T follicular helper cell (primary cell): Measurements from ENCODE around the gene DHODH.
"Not testable (repeated sequence)": the region's sequence is repeated elsewhere in the genome, so short reads cannot be mapped to it uniquely, and the experiment has no call there.

Experiments
- DNase-seq: peaks from one replicate; pipeline ENCODE4 v3.0.0-alpha.2; 2020; ENCODE audit warnings: low read depth
- total RNA-seq, 2 experiments: gene quantifications; one replicate each; lab custom pipeline; 2026; lab: John Stamatoyannopoulos, UW

The DHODH gene
- 18.5 to 43.2 reads per million in 2 experiments for total RNA-seq

DNA sequence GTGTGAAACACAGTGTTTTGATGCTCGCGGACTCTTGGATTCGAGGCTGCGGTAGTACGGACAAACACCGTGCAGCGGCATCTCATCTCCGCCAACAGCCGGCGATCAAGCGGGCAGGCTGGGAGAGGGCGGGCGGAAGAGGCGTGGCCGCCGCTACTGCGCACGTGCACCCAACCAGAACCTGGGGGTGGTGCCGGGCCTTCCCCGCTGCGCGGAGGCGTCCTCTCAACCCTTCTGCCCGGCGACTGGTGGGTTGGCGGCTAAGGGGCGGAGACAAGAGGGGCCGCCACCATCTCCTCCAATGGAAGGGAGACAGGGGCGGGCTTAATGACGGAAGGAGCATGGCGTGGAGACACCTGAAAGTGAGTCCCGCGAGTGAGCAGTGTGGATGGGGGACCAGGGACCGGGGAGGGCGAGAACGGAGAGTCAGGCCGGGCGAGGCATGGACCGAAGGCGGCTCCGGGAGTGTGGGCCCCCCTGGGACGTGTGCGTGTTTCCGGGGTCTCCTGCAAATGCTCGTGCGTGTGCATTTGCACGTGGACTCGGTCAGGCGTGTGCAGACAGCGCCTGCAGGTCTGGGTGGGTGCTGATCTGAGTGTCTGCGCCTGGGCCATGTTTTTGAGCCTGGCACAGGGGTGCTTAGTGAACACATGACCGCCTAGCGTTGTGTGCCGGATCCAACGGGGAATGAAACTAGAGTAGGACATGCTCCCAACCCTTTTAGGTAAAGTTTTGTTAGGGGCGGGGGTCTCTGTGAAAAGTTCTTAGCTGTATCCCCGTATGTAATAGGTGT, at the start of gene DHODH:
TSS of gene DHODH (plus strand) at position 321 of the 793 bp plus-strand sequence. CDS start at position 342, 21 bp downstream.
- DNase-seq = peak; percentile 97

DNA sequence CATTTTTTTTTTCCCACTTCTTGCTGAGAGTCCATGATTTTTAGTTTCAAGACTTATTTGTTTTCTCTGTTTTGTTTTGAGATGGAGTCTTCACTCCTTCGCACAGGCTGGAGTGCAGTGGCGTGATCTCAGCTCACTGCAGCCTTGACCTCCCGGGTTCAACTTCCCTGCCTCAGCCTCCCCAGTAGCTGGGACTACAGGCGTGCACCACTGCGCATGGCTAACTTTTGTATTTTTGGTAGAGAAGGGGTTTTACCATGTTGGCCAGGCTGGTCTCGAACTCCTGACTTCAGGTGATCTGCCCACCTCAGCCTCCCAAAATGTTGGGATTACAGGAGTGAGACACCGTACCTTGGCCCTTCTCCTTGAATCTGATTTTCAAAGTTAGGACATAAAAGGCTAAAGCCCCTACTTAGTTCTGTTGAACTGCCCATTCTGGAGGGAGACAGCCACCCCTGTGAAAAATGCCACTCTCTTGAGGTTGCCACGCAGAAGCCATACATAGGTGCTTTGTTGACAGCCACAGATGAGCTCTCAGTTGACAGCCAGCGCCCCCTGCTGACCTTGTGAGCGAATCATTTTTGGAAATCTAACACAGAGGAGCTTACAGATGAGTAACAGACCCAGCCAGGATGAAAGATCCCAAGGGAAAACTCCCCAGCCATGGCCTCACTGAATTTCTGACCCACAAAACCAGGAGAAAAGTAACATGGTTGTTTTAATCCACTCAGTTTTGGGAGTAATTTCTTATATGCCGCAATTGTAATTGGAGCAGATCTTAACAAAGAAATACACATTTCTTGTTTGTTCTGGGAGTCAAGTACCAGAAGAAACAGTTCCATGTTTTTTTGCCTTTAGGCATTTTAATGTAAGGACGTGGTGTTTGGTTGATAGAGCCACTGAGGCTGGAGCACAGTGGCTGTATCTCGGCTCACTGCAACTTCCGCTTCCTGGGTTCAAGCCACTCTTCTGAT, 47.2 kb upstream of the DHODH start:
- DNase-seq = peak; percentile 67

DNA sequence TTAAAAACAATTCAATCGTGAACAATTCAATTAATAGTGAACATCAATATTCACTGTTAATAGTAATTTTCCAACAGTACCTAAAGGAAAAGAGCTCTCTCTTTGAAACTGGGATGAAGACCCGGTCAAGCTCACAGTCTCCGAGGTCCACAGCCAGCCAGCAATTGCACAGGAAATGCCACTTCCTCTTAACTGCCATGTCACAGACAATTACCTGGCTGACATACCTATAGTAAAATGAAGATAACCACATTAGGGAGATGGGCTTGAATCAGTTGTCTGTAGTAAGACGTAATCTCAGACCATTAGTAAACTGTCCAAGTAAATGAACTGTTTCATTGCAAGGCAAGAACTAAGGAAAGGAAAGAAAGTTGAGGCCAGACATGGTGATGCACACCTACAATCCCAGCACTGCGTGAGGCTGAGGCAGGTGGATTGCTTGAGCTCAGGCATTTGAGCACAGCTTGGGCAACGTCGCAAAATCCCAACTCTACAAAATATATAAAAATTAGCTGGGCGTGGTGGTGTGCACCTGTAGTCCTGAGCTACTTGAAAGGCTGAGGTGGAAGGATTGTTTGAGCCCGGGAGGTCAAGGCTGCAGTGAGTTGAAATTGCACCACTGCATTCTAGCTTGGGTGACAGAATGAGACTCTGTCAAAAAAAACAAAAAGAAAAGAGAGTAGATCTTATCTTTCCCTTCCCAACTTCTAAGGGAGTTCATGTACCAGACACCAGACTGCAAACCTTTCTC, 45.2 kb upstream of the DHODH start:
- DNase-seq = no peak

DNA sequence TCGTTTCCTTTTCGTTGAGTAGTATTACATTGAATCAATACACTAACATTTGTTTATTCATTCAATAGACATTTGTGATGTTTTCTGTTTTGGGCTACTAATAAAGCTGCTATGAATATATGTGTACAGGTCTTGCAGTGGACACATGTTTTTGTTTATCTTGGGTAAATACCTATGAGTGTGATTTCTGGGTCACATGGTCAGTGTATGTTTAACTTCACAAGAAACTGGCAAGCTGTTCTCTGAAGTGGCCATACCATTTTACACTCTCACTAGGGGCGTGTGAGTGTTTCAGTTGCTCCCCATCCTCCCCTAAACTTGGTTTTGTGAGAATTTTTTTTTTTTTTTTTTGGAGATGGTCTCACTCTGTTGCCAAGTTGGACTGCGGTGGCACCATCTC, 43.3 kb upstream of the DHODH start:
- no peak for DNase-seq

DNA sequence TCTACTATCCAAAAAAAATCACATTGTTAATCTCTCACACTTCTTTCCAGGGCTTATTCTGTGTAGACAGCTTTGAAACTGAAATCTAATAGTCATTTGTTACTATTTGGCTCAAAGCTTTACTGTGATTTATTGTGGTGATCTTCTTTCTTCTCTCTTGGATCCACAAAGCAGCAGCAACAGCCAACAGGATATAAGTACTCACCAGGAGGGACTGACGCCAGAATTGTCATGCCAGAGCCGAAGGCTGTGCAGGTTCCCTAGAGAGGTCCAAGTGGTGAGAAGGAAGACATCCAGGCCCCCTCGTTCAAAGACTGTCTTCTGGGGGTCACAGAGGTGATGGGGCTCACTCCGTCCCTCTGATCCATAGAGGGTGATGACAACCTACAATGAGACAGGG, 41.6 kb upstream of the DHODH start:
- DNase-seq = no peak

DNA sequence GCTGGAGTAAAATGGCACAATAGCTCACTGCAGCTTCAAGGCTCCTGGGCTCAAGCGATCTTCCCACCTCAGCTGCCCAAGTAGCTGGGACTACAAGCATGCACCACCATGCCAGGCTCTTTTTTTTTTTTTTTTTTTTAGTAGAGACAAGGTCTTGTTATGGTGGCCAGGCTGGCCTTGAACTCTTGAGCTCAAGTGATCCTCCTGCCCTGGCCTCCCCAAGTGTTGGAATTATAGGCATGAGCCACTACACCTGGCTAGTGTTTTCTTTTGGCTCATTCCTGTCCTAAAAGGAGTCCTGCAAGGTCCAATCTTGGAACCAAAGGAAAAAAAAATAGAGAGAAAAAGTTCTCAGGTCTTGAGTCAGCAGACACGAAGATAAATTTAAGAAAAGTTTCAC, 39.2 kb upstream of the DHODH start:
- no peak for DNase-seq

DNA sequence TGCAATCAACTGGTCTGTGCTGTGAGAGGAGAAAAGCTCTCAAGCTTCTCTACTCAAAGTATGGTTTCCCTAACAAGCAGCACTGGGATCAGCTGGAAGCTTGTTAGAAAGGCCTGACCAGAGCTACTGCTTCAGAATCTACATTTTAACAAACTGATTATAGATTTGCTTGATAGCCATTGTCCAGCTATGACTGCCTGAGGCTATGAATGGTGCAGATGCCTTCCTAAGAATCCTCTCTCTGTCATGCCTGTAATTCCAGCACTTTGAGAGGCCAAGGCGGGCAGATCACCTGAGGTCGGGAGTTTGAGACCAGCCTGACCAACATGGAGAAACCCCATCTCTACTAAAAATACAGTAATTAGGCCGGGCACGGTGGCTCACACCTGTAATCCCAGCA, 37.0 kb upstream of the DHODH start:
- DNase-seq = no peak

DNA sequence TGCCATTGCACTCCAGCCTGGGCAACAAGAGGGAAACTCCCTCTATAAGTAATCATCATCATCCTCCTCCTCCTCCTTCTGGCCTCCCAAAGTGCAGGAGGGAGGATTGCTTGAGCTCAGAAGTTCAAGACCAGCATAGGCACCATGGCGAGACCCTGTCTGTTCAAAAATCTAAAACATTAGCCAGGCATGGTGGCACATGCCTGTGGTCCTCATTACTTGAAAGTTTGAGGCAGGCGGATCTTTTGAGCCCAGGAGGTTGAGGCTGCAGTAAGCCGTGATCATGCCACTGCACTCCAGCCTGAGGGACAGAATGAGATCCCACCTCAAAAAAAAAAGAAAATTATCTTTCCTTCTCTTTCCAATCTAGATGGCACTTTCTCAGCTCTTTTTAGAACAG, 36.2 kb upstream of the DHODH start:
- no peak for DNase-seq

DNA sequence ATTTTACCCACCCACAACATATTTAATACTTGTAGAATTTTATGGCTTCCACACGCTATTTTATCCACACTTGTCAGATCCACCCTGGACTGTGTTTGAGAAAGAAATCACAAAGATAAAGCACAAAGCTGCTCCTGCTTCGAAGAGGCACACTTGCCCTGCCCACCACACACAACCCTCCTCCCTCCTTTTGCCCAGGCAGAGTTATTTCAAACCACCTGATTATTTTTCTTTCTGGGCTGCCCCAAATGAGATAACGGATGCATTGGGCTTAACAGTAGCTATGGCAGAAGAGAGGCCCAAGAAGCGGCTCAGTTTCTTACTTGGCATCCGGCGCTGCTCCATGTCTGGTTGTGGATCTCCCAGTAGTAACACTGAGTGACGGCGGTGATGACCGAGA, 35.5 kb upstream of the DHODH start:
- no peak for DNase-seq

DNA sequence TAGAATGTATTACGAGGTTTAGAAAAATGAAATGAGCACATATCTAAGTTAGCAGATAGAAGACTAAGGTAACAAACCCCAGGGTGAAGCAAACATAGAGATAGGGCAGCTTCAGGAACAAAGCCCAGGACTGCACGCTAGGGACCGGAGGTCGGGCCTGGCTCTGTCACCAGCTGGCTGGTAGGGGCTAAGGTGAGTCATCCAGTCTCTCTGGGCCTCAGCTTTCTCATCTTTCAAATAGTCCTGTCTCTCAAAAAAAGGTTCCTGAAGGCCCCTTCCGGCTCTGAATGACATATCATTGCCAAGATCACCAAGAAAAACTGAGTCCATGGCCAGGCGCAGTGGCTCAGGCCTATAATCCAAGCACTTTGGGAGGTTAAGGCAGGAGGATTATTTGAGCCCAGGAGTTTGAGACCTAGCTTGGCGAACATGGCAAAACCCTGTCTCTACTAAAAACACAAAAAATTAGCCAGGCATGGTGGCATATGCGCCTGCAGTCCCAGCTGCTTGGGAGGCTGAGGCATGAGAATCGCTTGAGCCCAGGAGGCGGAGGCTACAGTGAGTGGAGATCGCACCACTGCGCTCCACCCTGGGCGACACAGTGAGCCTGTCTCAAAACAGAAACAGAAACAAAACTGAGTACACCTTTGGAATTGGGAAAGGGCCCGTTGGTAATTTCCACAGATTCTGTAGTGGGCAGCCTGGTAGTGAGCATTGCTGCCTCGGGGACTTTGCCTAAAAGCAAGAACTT, 34.3 kb upstream of the DHODH start:
- no peak for DNase-seq

DNA sequence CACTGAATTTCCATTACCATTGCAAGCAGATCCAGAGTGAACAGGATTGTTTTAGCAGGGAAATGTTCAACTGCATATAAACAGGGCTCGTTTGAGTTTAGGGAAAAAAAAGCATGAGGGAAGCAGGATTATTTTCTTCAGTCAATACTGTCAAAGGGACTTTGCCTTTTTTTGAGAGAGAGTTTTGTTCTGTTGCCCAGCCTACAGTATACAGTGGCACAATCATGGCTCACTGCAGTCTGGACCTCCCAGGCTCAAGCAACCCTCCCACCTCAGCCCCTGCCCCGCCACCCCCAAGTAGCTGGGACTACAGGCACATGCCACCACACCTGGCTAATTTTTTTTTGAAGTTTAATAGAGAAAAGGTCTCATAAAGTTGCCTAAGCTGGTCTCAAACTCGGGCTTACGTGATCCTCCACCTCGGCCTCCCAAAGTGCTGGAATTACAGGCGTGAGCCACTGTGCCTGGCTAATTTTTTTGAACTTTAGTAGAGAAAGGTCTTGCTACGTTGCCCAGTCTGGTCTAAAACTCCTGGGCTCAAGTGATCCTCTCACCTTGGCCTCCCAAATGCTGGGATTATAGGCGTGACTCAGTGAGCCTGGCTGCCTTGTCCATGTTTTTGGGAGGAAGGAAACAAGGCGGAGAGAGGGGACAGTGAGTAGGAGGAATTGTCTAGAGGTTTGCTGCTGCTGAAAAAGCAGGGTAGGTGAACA, 23.1 kb upstream of the DHODH start:
- DNase-seq = no peak

DNA sequence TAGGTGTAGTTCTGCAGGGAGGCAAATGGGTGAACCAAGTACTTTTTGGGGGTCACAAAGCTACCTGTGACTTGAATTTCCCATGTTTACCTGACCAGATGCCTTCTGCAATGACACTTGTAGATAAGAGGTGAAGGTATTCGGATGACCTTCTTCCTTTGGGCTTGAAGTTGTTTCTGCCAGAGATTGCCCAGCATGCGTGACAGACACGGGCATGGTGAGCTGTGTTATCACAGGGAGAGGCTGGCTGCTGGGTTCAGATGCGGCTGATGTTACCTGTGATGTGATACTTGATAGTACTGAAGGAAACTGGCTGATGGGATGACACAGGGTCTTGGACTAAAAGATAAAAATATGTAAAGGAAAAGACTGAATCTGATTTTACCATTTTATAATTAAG, 22.4 kb upstream of the DHODH start:
- no peak for DNase-seq

DNA sequence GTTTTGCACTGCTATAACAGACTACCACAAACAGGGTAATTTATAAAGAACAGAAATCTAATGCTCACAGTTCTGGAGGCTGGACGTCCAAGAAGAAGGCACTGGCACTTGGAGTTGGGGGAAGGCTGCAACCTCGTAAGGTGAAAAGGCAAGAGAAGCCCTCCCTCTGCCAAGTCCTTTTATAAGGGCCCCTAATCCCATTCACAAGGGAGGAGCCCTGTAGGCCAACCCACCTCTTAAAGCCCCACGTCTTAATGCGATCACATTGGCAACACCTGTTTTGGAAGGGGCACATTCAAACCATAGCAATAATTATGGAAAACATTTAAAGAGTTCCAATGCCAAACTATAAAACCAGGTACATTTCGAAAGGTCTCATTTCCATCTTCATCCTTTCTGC, 13.5 kb upstream of the DHODH start:
- no peak for DNase-seq

DNA sequence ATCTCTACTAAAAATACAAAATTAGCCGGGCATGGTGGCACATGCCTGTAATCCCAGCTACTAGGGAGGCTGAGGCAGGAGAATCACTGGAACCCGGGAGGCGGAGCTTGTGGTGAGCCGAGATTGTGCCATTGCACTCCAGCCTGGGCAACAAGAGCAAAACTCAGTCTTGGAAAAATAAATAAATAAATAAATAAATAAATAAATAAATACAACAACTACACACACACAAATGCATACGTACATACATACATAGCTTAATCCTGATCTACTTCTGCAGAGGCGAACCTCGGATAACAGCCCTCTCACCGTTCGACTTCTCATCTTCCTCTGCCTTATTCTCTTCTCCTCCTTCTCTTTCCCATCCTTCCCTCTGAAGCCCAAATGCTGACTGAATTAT, 11.0 kb upstream of the DHODH start:
- DNase-seq = not testable (repeated sequence)

DNA sequence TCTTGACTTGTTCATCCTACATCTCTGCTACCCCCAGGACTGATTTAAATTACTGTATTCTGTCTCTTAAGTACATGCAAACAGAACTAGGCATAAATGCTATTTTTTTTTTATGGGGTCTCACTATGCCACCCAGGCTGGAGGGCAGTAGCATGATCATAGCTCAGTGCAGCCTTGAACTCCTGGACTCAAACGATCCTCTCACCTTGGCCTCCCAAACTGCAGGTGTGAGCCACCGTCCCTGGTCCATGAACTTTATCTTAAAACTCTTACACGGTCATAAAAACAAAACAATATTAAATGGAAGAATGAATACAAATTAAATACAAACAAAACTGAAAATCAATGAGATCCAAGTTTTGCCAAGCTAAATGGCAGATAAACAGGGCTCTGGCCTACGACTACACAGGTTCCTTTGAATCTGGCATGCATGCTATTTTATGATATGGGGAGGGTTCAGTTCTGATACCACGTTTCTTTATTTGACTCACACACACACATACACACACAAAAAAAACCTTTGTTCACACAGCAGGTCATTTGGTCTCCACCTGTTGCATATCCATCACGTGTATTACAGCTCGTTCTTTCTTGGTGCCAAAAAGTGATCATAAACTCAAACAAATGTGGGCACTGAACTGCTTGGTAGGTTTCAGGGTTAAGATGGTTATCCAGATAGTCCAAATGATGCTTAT, 7.2 kb upstream of the DHODH start:
- no peak for DNase-seq

DNA sequence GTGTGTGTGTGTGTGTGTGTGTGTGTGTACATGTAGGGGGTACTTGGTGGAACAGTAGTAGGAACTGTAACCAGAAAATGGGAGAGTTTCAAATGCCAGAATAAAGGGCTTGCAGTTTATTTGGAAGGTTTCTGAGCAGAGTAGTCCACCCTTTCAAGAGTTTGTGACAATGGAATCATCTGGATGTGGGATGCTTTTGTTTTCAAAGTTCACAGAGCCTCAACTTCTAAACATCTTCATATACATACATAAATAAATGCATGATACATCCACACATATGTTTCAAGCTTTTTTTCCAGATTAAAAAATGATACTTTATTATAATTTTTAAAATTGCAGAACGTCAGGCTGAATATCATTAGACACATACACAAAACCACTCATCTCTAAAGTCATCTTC, 5.9 kb upstream of the DHODH start:
- DNase-seq = no peak

DNA sequence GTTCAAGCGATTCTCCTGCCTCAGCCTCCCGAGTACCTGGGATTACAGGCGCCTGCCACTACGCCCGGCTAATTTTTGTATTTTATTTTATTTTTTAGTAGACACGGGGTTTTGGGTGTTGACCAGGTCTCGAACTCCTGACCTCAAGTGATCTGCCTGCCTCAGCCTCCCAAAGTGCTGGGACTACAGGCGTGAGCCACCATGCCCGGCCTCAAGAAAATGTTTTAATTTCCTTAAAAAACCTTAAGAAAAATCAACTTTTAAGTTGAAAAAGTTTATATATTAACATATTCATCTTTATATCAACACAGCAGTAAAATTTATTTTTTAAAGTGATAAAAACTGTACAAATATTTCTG, 500 bp upstream of the DHODH start:
- not testable (repeated sequence) for DNase-seq

DNA sequence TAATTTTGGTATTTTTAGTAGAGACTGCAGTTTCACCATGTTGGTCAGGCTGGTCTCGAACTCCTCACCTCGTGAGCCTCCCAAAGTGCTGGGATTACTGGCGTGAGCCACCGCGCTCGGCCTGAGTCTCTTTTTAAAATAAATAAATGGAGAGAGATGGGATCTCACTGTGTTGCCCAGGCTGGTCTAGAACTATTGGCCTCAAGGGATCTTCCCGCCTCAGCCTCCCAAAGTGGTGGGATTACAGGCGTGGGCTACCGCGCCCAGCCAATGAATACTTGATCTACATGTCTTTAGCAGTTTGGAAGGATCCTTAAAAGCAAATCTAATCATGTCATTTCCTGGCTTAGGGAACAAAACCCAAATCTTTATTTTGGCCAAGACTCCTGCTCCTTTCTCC, 1.2 kb downstream of the DHODH start:
- DNase-seq = no peak

DNA sequence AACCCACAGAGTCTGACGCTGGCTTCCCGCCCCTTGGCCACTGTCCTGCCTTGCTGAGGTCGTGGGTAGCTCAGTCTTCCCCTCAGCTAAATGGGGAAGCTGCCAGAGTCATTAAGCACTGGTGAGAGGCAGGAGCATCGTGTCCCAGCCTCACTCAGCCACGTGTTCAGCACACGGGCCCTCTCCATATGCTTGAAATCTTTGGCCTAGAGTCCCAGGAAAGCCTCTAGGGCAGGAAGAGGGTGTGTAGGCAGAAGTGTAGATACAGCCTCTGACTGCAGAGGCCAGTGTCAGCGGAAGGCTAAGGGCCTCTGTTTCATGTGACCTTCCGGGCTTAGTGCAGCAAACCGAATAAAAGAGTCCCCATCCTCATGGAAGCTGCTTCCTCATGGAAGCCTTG, 4.1 kb downstream of the DHODH start:
- DNase-seq = no peak

DNA sequence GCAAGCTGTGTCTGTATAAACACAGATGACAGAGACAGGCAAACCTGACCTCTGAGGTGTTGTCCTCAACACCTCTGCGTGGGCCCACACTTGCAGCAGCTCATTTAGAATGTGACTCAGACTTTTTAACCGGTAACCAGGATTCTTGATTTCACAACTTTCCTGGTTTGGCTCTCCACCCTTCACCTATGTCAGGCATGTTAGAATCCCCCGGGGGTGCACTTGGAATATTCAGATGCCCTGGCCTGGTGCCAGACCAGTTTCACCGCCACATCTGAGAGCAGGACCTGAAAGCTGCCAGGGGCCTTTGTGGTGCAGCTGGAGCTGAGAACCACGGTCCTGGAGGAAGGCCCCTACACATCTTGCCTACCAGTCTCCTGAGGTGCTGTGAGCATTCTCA, 4.8 kb downstream of the DHODH start:
- no peak for DNase-seq
